NCI-H526 (cell line): ENCODE results near the gene HDAC8.
"Not testable (repeated sequence)": the region's sequence is repeated elsewhere in the genome, so short reads cannot be mapped to it uniquely, and the experiment has no call there.

Source experiments
- DNase-seq, 2 experiments: peaks; one replicate each; lab custom pipeline; 2025; lab: John Stamatoyannopoulos, UW

Gene HDAC8

DNA sequence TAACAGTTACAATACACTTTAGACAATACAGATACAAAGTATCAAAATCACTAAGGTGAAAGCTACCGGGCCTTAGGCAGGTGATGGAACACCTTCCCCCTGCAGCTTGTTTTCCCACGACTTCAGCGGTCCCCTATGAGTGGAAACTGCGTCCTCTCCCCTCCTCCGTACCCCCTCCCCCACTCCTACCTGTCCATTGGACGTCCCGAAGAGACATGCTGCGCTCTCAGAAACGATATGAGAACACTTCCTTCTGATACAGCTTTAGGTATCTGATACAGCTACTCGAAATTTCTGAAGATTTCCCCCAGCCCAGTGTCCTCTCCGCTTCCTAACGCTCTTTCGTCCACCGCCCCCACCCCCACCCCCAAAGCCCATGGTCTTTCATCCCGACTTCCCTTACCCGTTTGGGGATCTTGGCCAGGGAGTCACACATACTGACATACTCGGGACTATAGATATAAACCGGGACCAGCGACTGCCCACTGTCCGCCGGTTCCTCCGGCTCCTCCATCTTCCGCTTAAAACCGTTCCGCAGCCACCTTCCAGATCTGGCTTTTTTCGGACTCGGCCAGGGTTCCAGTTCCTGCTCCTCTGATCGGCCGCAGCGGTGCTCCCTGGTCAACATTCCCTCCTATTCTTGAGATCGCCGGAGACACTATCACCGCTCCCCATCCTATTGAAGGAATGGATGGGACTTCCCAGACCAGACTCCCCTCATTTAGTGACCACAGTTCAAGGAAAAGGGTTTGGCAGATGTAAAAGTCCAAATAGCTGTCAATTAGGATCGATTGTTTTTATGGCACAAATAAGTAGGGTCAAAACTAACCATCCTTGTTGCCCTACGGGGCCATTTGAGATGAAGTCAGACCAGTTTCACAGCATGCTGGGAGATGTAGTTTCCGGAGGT, at the start of gene HDAC8:
Gene HDAC8 (minus strand): TSS at position 596 of the 910 bp plus-strand sequence. CDS start 82 bp downstream, at position 514.
- peak; percentile 74 to 76 for DNase-seq

DNA sequence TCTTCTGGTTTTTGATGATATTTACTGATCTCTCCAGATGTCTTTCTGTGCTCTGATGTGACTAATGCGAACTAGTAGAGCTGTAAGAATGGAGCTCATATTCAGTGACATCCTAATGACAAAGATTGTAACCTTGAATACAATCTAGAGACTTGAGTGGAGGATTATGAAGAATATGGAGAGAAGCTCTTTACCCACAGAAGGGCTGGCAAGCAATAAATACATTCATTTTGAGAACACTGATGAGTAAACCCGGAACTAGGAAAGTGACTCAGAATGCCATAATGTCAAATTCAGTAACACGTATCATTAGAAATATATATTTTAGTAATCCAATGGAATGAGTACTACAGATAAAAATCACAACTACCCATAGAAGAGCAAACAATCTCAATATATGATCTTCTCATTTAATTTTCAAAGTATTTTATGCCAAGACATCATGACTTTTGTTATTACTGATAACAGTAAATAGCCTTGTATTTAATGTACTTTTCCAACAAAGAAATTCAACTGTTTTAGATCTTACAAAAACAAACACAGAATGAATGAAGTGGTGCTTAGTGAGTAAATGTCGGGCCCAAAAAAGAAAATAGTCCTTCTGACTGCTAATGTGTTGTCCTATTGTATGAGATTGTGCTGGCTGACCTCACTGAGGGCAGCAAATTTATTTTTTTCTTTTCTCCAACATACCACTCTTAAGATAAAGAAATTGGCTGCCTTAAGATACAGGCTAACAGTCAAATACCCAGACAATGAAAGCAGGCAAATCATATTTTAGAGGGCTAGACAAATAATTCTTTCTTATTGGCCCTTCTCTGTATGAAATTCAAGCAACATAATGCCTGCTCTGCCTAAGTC, 49.2 kb upstream of the HDAC8 start:
- no peak for DNase-seq

DNA sequence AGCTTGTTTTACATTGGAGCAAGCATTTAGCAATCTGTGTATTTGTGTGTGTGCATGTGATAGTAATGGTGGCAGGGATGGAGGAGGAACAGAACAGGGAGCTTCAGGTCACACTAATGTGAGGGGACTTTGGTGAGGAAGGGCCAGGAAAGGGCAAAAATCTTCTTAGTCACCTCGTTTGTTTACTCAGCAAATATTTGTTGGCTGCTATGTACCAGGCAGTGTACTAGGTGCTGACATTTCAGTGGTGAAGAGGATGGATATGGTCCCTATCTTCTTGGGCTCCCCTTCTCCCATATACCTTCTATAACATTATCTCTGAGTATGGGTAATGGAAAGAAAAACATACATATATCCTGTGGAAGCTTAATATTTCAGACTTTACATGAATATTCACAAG, 48.5 kb upstream of the HDAC8 start:
- DNase-seq: no peak

DNA sequence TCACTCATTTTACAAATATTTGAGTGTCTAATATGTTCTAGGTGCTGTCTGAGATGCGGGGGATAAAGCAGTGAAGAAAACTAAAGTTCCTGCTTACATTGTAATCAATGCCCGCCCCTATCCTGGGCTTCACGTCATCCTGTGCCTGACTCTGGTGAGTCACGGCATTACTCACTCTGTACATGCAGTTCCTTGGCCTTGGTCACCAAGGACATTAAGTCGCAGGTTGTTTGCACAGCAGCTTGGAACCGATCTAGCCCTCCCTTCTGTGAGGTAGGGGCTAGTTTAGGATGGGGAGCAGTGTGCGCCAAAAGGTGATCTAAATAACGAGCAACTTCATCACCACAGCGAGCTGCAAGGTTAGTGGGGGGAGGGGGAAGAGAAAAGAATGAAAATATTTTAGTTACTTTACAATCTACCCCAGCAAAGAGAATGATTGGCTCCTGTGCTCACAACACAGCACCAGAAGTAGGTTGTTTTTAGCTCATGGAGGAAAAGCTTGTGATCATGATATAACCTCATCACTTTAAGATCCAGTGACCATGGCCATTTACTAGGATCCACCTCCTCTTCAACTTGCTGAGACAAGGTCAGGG, 48.0 kb upstream of the HDAC8 start:
- DNase-seq: no peak

DNA sequence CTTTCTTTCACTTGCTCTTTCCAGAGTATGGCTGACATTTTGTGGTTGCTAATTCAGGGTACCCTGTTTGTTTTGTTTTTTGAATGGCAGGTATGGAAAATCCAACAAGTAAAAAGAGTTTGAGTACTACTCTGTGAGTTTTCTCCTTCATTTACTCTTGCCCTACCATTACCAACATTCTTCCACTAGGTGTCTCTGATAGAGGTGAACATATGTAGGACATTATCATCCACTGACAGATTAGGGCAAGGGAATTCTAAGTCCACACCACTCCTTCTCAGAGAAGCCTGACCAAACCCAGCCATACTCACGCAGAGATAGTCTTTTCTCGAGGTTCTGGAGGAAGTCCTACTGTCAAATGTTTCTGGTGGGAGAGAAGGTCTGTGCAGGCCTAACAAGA, 36.7 kb upstream of the HDAC8 start:
- DNase-seq: no peak

GRCh38 chrX:72604705-72605104, 32.1 kb upstream of the HDAC8 start:
- DNase-seq: no peak

DNA sequence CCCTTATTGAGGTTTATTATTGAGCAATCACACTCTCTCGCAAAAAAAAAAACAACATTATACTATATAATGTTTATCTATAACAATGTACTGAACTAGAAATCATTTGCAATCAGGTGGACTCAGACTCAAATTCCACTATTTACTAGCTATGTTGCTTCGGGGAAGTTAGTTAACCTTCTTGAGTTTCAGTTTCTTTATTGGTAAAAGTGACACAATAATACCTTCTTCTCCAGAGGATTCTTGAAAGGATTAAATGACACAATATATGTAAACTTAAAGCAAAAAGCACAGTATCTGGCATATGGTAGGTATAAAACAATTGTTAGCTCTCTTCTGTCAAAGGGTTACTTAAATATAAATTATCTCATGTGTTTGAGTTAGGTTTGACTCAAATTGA, 31.5 kb upstream of the HDAC8 start:
- DNase-seq: no peak

- DNase-seq: not testable (repeated sequence)
Observed at GRCh38 chrX:72591038-72591437, 18.4 kb upstream of the HDAC8 start.

GRCh38 chrX:72584163-72584562, 11.5 kb upstream of the HDAC8 start:
- no peak for DNase-seq

GRCh38 chrX:72576141-72576894, 3.7 kb upstream of the HDAC8 start:
- no peak for DNase-seq

DNA sequence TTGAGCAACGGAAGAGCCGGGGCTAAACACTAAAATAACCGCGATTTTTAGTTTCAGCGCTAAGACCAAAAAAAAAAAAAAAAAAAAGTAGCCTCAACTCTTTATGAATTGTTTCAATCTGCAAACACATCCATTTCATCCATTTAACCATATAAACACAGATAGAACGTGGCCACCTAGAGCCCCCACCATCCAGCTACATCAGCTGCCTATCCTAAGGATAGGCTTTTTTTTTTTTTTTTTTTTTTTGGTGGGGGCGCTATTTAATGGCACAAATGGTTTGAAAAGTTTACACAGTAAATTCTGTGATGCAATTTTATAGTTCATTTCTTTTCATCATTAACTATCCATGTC, 492 bp upstream of the HDAC8 start:
- DNase-seq: no peak

DNA sequence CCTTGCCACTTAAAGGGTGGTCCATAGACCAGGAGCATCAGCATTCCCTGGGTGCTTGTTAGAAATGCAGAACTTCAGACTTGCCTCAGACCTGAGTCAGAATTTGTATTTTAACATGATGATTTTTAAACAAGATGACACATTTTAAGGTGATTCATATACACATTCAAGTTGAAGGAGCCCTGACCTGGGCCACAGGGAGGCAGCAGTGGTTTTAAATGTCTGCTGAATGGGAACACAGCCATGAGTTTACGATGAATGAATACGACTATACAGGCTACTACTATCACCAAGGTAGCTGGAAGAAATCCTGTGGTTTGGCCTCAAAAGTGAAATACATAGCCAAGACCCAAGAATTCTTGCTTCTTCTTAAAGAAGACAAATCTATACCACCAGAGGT, 2.9 kb downstream of the HDAC8 start:
- DNase-seq: no peak

GRCh38 chrX:72568406-72569092, 4.1 kb downstream of the HDAC8 start:
- DNase-seq: no peak

DNA sequence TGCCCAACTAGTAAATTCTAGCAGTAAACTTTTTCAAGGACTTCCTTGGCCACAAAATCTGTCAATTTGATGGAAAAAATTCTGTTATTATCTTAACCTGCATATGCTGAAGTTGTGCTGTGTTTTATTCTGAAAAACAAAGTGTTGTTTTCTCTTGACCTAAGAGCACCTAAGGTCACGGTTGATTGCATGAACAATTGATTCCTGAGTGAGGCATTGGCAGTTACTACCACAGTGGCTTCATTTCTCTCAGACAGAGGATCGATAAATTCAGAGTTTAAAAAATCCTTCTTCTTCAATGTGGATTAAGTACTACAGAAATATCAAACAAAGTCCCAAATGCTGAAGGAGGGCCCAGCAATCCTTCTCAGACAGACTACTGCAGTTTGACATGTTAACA, 6.2 kb downstream of the HDAC8 start:
- no peak for DNase-seq

- DNase-seq: not testable (repeated sequence)
Observed at GRCh38 chrX:72559655-72560054, 13.0 kb downstream of the HDAC8 start.

GRCh38 chrX:72554448-72555140, 18.0 kb downstream of the HDAC8 start:
- peak in 1 of 2 experiments; percentile 4 for DNase-seq

- not testable (repeated sequence) for DNase-seq
Observed at GRCh38 chrX:72552443-72552842, 20.2 kb downstream of the HDAC8 start.

DNA sequence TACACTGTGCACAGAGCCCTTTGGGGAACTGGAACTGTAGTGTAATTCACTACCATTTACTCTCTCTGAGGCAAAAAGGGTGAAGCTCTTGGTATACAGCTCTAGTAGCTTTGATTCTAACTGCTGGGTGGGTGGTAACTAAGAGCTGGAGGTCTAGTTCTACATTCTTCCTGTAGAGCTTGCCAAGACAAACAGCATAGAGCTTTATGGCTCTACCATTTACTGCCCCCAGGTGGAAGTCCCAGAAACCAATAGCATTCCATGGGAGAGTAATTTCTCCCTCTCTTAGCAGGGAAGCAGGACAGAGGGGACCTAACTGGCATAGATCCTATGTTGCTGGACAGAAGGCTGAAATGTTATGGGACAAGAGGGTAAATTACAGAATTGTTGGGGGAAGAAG, 26.7 kb downstream of the HDAC8 start:
- peak in 1 of 2 experiments; percentile 16 for DNase-seq

- DNase-seq: peak in 1 of 2 experiments; percentile 46
Observed at GRCh38 chrX:72540318-72540717, 32.3 kb downstream of the HDAC8 start.

DNA sequence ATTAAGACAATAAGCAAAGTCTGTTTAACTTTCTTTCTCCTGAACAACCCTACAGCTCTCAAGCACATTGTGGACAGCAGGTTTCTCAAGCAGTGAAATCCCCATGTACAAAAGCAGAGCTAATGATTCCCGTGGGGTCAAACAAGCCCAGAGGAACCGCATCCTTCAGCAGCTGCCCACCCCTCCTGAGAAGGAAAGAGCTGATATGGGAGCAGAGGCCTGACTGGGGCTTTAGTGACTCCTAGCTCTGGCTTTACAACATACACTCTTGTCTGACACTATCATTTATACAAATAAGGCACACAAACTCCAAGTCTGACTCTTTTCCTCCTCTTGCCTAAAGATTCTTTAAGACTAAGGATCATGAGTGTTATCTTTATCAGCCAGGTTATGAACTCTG, 32.8 kb downstream of the HDAC8 start:
- peak; percentile 11 to 19 for DNase-seq

- DNase-seq: no peak
Observed at GRCh38 chrX:72536542-72536941, 36.1 kb downstream of the HDAC8 start.
